ENCODE results near the gene MRPL38.
A peak's percentile ranks its signal among the peaks of the same experiment; 100 is the strongest.

The MRPL38 gene

DNA sequence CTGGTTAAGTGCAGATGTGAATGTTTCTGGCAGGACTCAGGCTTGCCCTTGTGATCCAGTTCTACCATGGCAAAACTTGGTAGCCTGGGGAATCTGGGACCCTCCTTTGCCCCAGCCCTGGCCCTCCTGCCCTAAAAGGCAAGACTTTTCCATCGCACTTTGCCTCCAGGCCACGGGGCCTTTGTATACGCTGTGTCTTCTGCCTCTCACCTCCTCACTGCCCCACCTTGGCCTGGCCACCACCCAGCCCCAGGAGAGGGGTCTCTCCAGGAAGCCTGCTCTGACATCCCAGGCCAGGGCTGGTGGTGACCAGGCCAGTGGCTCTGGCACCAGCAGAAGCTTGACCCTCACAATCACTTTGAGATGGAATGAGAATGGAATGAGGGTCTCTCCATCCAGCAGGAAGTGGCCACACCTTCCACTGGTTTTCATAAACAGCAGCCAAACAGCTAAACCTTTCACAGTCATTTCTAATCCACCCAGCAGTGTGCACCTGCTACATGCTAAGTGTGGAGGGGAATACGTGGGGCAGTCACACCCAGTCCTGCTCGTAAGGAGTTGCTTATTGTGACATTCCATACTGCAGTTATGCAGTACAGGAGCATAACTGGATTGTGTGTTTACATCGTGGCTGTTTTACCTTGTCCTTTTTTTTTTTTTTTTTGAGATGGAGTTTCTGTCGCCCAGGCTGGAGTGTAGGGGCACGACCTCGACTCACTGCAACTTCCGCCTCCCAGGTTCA is 1.6 kb upstream of the MRPL38 start:
- Histone ChIP-seq H3K27me3 (ENCODE audit: insufficient read depth, poor library complexity, severe bottlenecking) (no peaks in the 10 kb centered on the region), H3K27ac (replicated peaks) (peak overlapping the region; percentile 78), H3K4me3 (replicated peaks; ENCODE audit: insufficient read depth, low read length) (no peak overlapping the region)
- TF ChIP-seq GABPA (IDR thresholded peaks at IDR 0.05; ENCODE audit: low read depth): no peak
- TF ChIP-seq, protein P1, sequence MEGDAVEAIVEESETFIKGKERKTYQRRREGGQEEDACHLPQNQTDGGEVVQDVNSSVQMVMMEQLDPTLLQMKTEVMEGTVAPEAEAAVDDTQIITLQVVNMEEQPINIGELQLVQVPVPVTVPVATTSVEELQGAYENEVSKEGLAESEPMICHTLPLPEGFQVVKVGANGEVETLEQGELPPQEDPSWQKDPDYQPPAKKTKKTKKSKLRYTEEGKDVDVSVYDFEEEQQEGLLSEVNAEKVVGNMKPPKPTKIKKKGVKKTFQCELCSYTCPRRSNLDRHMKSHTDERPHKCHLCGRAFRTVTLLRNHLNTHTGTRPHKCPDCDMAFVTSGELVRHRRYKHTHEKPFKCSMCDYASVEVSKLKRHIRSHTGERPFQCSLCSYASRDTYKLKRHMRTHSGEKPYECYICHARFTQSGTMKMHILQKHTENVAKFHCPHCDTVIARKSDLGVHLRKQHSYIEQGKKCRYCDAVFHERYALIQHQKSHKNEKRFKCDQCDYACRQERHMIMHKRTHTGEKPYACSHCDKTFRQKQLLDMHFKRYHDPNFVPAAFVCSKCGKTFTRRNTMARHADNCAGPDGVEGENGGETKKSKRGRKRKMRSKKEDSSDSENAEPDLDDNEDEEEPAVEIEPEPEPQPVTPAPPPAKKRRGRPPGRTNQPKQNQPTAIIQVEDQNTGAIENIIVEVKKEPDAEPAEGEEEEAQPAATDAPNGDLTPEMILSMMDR (IDR thresholded peaks at IDR 0.05; ENCODE audit: insufficient read depth, low read length): no peak
- TF ChIP-seq, protein P2, sequence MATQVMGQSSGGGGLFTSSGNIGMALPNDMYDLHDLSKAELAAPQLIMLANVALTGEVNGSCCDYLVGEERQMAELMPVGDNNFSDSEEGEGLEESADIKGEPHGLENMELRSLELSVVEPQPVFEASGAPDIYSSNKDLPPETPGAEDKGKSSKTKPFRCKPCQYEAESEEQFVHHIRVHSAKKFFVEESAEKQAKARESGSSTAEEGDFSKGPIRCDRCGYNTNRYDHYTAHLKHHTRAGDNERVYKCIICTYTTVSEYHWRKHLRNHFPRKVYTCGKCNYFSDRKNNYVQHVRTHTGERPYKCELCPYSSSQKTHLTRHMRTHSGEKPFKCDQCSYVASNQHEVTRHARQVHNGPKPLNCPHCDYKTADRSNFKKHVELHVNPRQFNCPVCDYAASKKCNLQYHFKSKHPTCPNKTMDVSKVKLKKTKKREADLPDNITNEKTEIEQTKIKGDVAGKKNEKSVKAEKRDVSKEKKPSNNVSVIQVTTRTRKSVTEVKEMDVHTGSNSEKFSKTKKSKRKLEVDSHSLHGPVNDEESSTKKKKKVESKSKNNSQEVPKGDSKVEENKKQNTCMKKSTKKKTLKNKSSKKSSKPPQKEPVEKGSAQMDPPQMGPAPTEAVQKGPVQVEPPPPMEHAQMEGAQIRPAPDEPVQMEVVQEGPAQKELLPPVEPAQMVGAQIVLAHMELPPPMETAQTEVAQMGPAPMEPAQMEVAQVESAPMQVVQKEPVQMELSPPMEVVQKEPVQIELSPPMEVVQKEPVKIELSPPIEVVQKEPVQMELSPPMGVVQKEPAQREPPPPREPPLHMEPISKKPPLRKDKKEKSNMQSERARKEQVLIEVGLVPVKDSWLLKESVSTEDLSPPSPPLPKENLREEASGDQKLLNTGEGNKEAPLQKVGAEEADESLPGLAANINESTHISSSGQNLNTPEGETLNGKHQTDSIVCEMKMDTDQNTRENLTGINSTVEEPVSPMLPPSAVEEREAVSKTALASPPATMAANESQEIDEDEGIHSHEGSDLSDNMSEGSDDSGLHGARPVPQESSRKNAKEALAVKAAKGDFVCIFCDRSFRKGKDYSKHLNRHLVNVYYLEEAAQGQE (IDR thresholded peaks at IDR 0.05; ENCODE audit: insufficient replicate concordance, low read depth): no peak
- TF ChIP-seq POLR2AphosphoS5 (IDR thresholded peaks at IDR 0.05; ENCODE audit: low read depth): no peak
- TF ChIP-seq SPI1 (IDR thresholded peaks at IDR 0.05; ENCODE audit: borderline replicate concordance, low read depth): no peak
- no peak for DNase-seq (ENCODE audit: low read depth in 1 of 2, low spot score in 1 of 2)

DNA sequence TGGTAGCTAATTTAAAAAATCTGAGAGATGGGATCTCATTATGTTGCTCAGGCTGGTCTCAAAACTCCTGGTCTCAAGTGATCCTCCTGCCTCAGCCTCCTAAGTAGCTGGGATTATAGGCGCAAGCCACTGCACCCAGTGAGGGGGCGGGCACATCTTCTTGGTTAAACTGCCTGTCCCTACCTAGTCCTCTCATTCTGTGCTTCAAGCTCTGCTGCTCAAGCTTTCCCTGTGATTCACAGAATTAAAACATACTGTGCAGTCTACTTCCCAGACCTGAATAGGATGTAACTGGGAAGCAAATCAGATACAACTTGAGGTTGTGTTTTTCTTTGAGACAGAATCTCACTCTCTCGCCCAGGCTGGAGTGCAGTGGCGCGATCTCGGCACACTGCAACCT is 2.3 kb downstream of the MRPL38 start:
- DNase-seq (ENCODE audit: low read depth in 1 of 2, low spot score in 1 of 2): no peak
- Histone ChIP-seq H3K27ac (replicated peaks) (no peak overlapping the region), H3K27me3 (ENCODE audit: insufficient read depth, poor library complexity, severe bottlenecking) (no peaks in the 10 kb centered on the region), H3K4me3 (replicated peaks; ENCODE audit: insufficient read depth, low read length) (no peak overlapping the region)
- TF ChIP-seq, protein P2 (IDR thresholded peaks at IDR 0.05; ENCODE audit: insufficient replicate concordance, low read depth): no peak
- TF ChIP-seq POLR2AphosphoS5 (IDR thresholded peaks at IDR 0.05; ENCODE audit: low read depth): no peak
- no peak for TF ChIP-seq GABPA (IDR thresholded peaks at IDR 0.05; ENCODE audit: low read depth)
- TF ChIP-seq, protein P1 (IDR thresholded peaks at IDR 0.05; ENCODE audit: insufficient read depth, low read length): no peak
- TF ChIP-seq SPI1 (IDR thresholded peaks at IDR 0.05; ENCODE audit: borderline replicate concordance, low read depth): no peak

DNA sequence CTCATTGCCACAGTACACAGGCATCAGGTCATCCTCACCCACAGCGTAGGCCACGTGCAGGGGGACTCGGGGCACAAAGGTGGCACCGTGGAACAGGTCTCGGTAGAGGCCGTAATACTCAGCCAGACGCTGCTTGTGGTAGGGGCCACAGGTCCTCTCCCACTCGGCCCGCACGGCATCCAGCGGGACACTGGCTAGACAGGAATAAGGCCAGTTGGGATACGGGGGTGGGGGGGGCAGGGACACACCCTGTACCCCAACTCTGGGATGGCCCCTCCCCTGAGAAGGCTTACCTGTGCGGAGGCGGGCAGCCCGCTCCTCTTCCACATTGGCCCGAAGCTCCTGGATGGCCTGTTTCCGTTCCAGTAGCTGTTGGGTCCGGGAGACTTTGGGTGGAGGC is 3.0 kb downstream of the MRPL38 start:
- no peaks in the 10 kb centered on the region for H3K27me3 ChIP-seq (ENCODE audit: insufficient read depth, poor library complexity, severe bottlenecking)
- H3K4me3 ChIP-seq (replicated peaks; ENCODE audit: insufficient read depth, low read length): no peak overlapping the region
- no peak overlapping the region for H3K27ac ChIP-seq (replicated peaks)
- TF ChIP-seq POLR2AphosphoS5 (IDR thresholded peaks at IDR 0.05; ENCODE audit: low read depth) (no peak), SPI1 (IDR thresholded peaks at IDR 0.05; ENCODE audit: borderline replicate concordance, low read depth) (no peak), GABPA (IDR thresholded peaks at IDR 0.05; ENCODE audit: low read depth) (no peak)
- TF ChIP-seq, protein P2 (IDR thresholded peaks at IDR 0.05; ENCODE audit: insufficient replicate concordance, low read depth): no peak
- TF ChIP-seq, protein P1 (IDR thresholded peaks at IDR 0.05; ENCODE audit: insufficient read depth, low read length): no peak
- no peak for DNase-seq (ENCODE audit: low read depth in 1 of 2, low spot score in 1 of 2)
